ENCODE results near the gene SERPINC1. TPM values are rescaled to one million over a fixed set of nuclear protein-coding genes. Genes with fewer than 3 reads are reported as not detected.
"Not testable (repeated sequence)": the region's sequence is repeated elsewhere in the genome, so short reads cannot be mapped to it uniquely, and the experiment has no call there.

The SERPINC1 gene
- polyA plus RNA-seq, 4 donors, result 0.19 to 1.0 (median 0.89) TPM; not detected in 1

DNA sequence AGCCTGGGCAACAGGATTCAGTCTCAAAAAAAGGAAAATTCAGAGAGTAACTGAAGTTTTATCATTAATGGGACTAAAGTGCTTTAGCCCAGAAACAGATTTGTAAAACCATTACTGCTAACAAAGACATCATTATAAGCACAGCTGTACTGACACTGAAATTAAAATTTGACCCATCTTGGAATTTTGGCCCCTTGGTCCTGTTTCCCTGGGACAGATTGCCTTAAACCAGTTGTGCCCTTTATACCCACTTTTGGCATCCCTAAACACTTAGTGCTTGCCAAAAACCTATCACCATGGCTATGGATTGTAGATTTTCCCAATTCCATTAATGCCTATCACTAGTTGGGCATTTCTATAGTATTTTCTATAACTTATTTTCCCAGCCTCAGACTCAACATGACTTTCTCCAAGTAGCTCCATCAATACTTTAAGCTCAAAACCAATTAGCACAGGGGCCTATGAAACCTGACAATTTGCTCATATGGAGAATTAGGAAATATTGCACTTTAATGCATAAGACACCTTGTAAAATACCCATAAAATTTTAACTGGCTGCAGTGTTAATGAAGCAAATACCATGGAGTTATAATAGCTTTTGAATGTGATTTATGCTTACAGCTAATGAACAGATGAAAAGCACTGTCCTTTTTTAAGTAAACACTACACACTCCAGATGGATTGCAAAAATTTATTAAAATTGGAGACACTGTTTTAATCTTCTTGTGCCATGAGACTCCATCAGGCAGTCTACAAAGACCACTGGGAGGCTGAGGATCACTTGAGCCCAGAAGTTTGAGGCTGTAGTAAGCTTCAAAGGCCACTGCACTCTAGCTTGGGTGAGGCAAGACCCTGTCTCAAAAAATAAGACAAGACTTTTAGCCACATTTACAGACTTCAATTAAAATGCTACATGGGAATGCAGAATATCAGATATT, 53.6 kb downstream of the SERPINC1 start:
- Histone ChIP-seq H3K27ac (ENCODE audit: low read depth in 1 of 3, low read length in 2 of 3) (no peak overlapping the region), H3K4me3 (ENCODE audit: low read depth in 1 of 3, low read length in 3 of 3) (no peak overlapping the region), H3K36me3 (ENCODE audit: control insufficient read depth in 3 of 3, insufficient read depth in 2 of 3, low read depth in 1 of 3, low read length in 3 of 3) (peaks cover 6 to 41% (median 16%) of the 10 kb centered on the region in 3 donors), H3K4me1 (ENCODE audit: control insufficient read depth in 3 of 3, insufficient read depth in 2 of 3, low read depth in 1 of 3, low read length in 2 of 3) (peaks cover 0 to 6% (median 5%) of the 10 kb centered on the region in 3 donors), H3K27me3 (ENCODE audit: control insufficient read depth in 3 of 3, insufficient read depth in 3 of 3, low read length in 3 of 3) (no peaks in the 10 kb centered on the region), H3K9me3 (ENCODE audit: control insufficient read depth in 2 of 2, insufficient read depth in 1 of 2, low read depth in 1 of 2, low read length in 1 of 2) (no peaks in the 10 kb centered on the region)
- DNase-seq, result no peak
- FAIRE-seq, result no peak

DNA sequence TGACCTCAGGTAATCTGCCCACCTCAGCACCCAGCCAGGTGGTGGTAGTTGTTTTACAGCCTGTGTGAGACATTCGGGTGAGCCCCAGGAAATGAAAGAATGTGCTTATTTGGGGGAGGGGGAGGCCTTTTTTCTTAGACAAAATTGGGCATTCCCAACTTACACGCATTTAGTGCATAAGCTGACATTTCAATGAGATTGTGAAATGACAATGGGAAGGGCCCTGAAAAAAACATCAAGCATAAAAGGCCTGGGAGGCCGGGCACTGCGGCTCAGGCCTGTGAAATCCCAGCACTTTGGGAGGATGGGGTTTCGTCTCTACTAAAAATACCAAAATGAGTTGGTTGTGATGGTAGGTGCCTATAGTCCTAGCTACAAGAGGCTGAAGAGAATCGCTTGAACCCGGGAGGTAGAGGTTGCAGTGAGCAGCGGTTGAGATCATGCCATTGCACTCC, 54.3 kb downstream of the SERPINC1 start:
- Histone ChIP-seq H3K36me3 (ENCODE audit: control insufficient read depth in 3 of 3, insufficient read depth in 2 of 3, low read depth in 1 of 3, low read length in 3 of 3) (peaks cover 6 to 43% (median 16%) of the 10 kb centered on the region in 3 donors), H3K27me3 (ENCODE audit: control insufficient read depth in 3 of 3, insufficient read depth in 3 of 3, low read length in 3 of 3) (no peaks in the 10 kb centered on the region), H3K9me3 (ENCODE audit: control insufficient read depth in 2 of 2, insufficient read depth in 1 of 2, low read depth in 1 of 2, low read length in 1 of 2) (no peaks in the 10 kb centered on the region), H3K4me3 (ENCODE audit: low read depth in 1 of 3, low read length in 3 of 3) (no peak overlapping the region), H3K4me1 (ENCODE audit: control insufficient read depth in 3 of 3, insufficient read depth in 2 of 3, low read depth in 1 of 3, low read length in 2 of 3) (peaks cover 0 to 6% (median 5%) of the 10 kb centered on the region in 3 donors), H3K27ac (ENCODE audit: low read depth in 1 of 3, low read length in 2 of 3) (peak overlapping the region in 1 of 3 donors; percentile 3)
- DNase-seq, result no peak
- 59 to 72% (median 63%) methylated on average over 8 of the region's 8 CpGs for WGBS, 3 donors
- FAIRE-seq, result no peak

DNA sequence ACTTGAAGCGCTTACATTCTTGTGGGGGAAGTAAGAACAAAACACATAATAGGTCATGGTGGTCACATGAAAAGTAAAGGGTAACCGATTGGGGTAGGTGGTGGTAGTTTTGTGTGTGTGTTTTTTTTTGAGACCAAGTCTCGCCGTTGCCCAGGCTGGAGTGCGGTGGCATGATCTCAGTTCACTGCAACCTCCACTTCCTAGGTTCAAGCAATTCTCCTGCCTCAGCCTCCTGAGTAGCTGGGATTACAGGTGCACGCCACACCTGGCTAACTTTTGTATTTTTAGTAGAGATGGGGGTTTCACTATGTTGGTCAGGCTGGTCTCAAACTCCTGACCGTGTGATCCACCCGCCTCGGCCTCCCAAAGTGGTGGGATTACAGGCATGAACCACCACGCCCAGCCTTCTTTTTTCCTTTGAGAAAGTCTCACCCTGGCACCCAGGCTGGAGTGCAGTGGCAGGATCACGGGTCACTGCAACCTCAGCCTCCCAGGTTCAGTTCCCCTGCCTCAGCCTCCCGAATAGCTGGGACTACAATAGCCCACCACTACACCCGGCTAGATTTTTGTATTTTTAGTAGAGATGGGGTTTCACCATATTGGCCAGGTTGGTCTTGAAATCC, 54.9 kb downstream of the SERPINC1 start:
- not testable (repeated sequence) for H3K4me3 ChIP-seq (ENCODE audit: low read depth in 1 of 3, low read length in 3 of 3); H3K9me3 ChIP-seq (ENCODE audit: control insufficient read depth in 2 of 2, insufficient read depth in 1 of 2, low read depth in 1 of 2, low read length in 1 of 2); H3K4me1 ChIP-seq (ENCODE audit: control insufficient read depth in 3 of 3, insufficient read depth in 2 of 3, low read depth in 1 of 3, low read length in 2 of 3); DNase-seq; H3K27me3 ChIP-seq (ENCODE audit: control insufficient read depth in 3 of 3, insufficient read depth in 3 of 3, low read length in 3 of 3); FAIRE-seq
- peaks cover 8 to 42% (median 16%) of the 10 kb centered on the region in 3 donors for H3K36me3 ChIP-seq (ENCODE audit: control insufficient read depth in 3 of 3, insufficient read depth in 2 of 3, low read depth in 1 of 3, low read length in 3 of 3)
- H3K27ac ChIP-seq (ENCODE audit: low read depth in 1 of 3, low read length in 2 of 3), result peak overlapping the region in 1 of 3 donors; percentile 3
- WGBS, 3 donors, result 70 to 87% (median 73%) methylated on average over 13 of the region's 13 CpGs

DNA sequence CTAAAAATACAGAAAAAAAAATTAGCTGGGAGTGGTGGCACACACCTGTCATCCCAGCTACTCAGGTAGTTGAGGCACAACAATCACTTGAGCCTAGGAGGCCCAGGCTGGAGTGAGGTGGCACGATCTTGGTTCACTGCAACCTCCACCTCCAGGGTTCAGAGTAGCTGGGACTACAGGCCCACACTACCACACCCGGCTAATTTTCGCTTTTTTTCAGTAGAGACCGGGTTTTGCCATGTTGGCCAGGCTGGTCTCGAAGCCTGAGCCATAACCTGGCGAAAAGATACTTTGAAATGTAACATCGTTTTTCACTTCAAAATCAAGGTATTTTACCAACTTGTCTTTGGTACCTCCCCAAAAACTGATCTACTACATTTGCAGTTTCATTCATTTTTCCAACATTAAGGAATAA, 55.4 kb downstream of the SERPINC1 start:
- no peak for FAIRE-seq
- no peak overlapping the region for H3K4me3 ChIP-seq (ENCODE audit: low read depth in 1 of 3, low read length in 3 of 3)
- H3K27me3 ChIP-seq (ENCODE audit: control insufficient read depth in 3 of 3, insufficient read depth in 3 of 3, low read length in 3 of 3), result no peaks in the 10 kb centered on the region
- WGBS, 3 donors, result 86 to 98% (median 93%) methylated on average over 7 of the region's 7 CpGs
- DNase-seq, result no peak
- H3K27ac ChIP-seq (ENCODE audit: low read depth in 1 of 3, low read length in 2 of 3), result no peak overlapping the region
- no peaks in the 10 kb centered on the region for H3K9me3 ChIP-seq (ENCODE audit: control insufficient read depth in 2 of 2, insufficient read depth in 1 of 2, low read depth in 1 of 2, low read length in 1 of 2)
- H3K36me3 ChIP-seq (ENCODE audit: control insufficient read depth in 3 of 3, insufficient read depth in 2 of 3, low read depth in 1 of 3, low read length in 3 of 3), result peaks cover 8 to 39% (median 16%) of the 10 kb centered on the region in 3 donors
- H3K4me1 ChIP-seq (ENCODE audit: control insufficient read depth in 3 of 3, insufficient read depth in 2 of 3, low read depth in 1 of 3, low read length in 2 of 3), result peaks cover 0 to 6% (median 5%) of the 10 kb centered on the region in 3 donors

DNA sequence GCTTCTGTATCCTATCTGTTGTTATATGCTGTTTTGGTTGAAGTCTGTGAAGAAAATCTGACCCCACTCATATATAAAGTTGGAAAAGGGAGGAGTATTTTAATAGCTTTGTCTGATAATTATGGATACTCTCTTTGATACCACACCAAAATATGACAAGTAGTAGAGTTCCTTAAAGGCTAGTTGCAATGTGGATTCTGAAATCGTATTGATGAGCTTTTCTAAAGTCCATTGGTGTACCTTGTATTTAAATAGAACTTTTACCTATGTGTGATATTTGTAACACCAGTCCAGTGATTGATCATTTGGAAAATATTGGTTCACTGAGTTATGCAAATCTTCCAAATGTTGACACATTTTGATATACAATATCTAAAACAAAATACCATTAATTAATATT, 57.1 kb downstream of the SERPINC1 start:
- H3K4me3 ChIP-seq (ENCODE audit: low read depth in 1 of 3, low read length in 3 of 3), result no peak overlapping the region
- H3K4me1 ChIP-seq (ENCODE audit: control insufficient read depth in 3 of 3, insufficient read depth in 2 of 3, low read depth in 1 of 3, low read length in 2 of 3), result no peaks in the 10 kb centered on the region
- DNase-seq, result no peak
- H3K9me3 ChIP-seq (ENCODE audit: control insufficient read depth in 2 of 2, insufficient read depth in 1 of 2, low read depth in 1 of 2, low read length in 1 of 2), result no peaks in the 10 kb centered on the region
- no peaks in the 10 kb centered on the region for H3K27me3 ChIP-seq (ENCODE audit: control insufficient read depth in 3 of 3, insufficient read depth in 3 of 3, low read length in 3 of 3)
- peaks cover 11 to 46% (median 12%) of the 10 kb centered on the region in 3 donors for H3K36me3 ChIP-seq (ENCODE audit: control insufficient read depth in 3 of 3, insufficient read depth in 2 of 3, low read depth in 1 of 3, low read length in 3 of 3)
- WGBS, 3 donors, result 90 to 97% (median 90%) methylated on average over 1 of the region's 1 CpG
- no peak for FAIRE-seq
- H3K27ac ChIP-seq (ENCODE audit: low read depth in 1 of 3, low read length in 2 of 3), result no peak overlapping the region

DNA sequence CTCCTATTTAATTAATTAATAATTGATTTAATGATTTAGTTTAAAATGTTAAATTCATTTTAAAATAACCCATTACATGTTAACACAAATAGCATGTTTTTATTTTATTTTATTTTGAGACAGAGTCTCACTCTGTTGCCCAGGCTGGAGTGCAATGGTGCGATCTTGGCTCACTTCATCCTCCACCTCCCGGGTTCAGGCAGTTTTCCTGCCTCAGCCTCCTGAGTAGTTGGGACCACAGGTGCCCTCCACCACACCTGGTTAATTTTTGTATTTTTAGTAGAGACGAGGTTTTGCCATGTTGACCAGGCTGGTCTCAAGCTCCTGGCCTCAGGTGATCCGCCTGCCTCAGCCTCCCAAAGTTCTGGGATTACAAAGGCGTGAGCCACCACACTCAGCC, 57.6 kb downstream of the SERPINC1 start:
- not testable (repeated sequence) for H3K27me3 ChIP-seq (ENCODE audit: control insufficient read depth in 3 of 3, insufficient read depth in 3 of 3, low read length in 3 of 3); H3K4me1 ChIP-seq (ENCODE audit: control insufficient read depth in 3 of 3, insufficient read depth in 2 of 3, low read depth in 1 of 3, low read length in 2 of 3); DNase-seq; H3K4me3 ChIP-seq (ENCODE audit: low read depth in 1 of 3, low read length in 3 of 3); H3K27ac ChIP-seq (ENCODE audit: low read depth in 1 of 3, low read length in 2 of 3); FAIRE-seq; H3K9me3 ChIP-seq (ENCODE audit: control insufficient read depth in 2 of 2, insufficient read depth in 1 of 2, low read depth in 1 of 2, low read length in 1 of 2)
- WGBS, 3 donors, result 92 to 100% (median 97%) methylated on average over 5 of the region's 5 CpGs
- peaks cover 10 to 44% (median 11%) of the 10 kb centered on the region in 3 donors for H3K36me3 ChIP-seq (ENCODE audit: control insufficient read depth in 3 of 3, insufficient read depth in 2 of 3, low read depth in 1 of 3, low read length in 3 of 3)

DNA sequence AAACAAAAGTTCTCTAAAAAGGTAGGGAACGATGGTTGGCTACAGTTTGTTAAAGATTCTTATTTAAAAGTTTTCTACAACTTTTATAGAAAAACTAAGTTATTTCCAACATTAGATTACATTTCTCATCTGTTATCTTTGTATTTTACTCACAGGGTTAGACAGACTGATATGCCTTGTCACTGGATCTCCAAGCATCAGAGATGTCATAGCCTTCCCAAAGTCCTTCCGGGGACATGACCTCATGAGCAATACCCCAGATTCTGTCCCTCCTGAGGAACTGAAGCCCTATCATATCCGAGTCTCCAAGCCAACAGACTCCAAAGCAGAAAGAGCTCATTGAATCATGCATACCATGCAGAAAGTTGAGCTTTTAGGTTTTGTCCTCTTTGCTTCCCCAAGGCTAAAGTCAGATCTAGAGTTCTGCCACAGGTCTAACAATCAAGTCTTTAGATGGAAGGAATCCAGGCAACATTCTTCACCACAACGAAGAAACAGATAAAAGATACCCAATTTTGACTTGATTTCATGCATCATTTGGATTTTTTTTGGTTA, 59.7 kb downstream of the SERPINC1 start:
- 90 to 93% (median 91%) methylated on average over 4 of the region's 4 CpGs for WGBS, 3 donors
- H3K27me3 ChIP-seq (ENCODE audit: control insufficient read depth in 3 of 3, insufficient read depth in 3 of 3, low read length in 3 of 3), result no peaks in the 10 kb centered on the region
- H3K27ac ChIP-seq (ENCODE audit: low read depth in 1 of 3, low read length in 2 of 3), result no peak overlapping the region
- H3K36me3 ChIP-seq (ENCODE audit: control insufficient read depth in 3 of 3, insufficient read depth in 2 of 3, low read depth in 1 of 3, low read length in 3 of 3), result peaks cover 0 to 38% (median 12%) of the 10 kb centered on the region in 3 donors
- FAIRE-seq, result no peak
- H3K4me1 ChIP-seq (ENCODE audit: control insufficient read depth in 3 of 3, insufficient read depth in 2 of 3, low read depth in 1 of 3, low read length in 2 of 3), result peaks cover 0 to 4% (median 0%) of the 10 kb centered on the region in 3 donors
- H3K9me3 ChIP-seq (ENCODE audit: control insufficient read depth in 2 of 2, insufficient read depth in 1 of 2, low read depth in 1 of 2, low read length in 1 of 2), result no peaks in the 10 kb centered on the region
- DNase-seq, result no peak
- no peak overlapping the region for H3K4me3 ChIP-seq (ENCODE audit: low read depth in 1 of 3, low read length in 3 of 3)

DNA sequence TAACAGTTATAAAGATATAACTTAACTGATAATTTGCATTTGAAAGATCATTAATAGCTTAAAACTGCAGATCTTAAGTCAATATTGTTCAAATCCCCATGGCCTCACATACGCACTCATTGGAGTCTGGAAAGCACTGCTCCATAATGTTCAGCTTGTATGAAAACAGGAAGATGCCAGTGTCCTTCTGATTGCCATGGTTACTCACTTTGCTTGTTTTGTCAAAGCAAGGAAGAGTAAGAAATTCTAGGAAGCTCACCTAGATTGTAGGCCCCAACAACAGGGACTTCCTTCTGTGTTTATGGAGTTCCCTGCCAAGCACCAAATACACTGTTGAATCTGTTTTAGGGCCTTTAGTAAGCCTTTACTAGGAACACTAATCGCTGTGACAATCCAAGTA, 60.2 kb downstream of the SERPINC1 start:
- WGBS, 3 donors, result 95 to 99% (median 97%) methylated on average over 2 of the region's 2 CpGs
- FAIRE-seq (no peak), DNase-seq (no peak)
- Histone ChIP-seq H3K4me1 (ENCODE audit: control insufficient read depth in 3 of 3, insufficient read depth in 2 of 3, low read depth in 1 of 3, low read length in 2 of 3) (peaks cover 0 to 4% (median 0%) of the 10 kb centered on the region in 3 donors), H3K27me3 (ENCODE audit: control insufficient read depth in 3 of 3, insufficient read depth in 3 of 3, low read length in 3 of 3) (no peaks in the 10 kb centered on the region), H3K4me3 (ENCODE audit: low read depth in 1 of 3, low read length in 3 of 3) (no peak overlapping the region), H3K36me3 (ENCODE audit: control insufficient read depth in 3 of 3, insufficient read depth in 2 of 3, low read depth in 1 of 3, low read length in 3 of 3) (peaks cover 0 to 36% (median 11%) of the 10 kb centered on the region in 3 donors), H3K9me3 (ENCODE audit: control insufficient read depth in 2 of 2, insufficient read depth in 1 of 2, low read depth in 1 of 2, low read length in 1 of 2) (no peaks in the 10 kb centered on the region), H3K27ac (ENCODE audit: low read depth in 1 of 3, low read length in 2 of 3) (no peak overlapping the region)
